GM19452 (cell line): ENCODE data around the gene USP36.
"Not testable (repeated sequence)": the region's sequence is repeated elsewhere in the genome, so short reads cannot be mapped to it uniquely, and the experiment has no call there.

Experiments
- ATAC-seq: cut with Tn5 transposase; IDR thresholded peaks from one replicate; pipeline ENCODE4 v1.9.1; 2021; ENCODE audit not compliant: unreplicated experiment

The USP36 gene

GRCh38 chr17:78840780-78841611 is at the start of gene USP36:
TSS of gene USP36 (minus strand) at chr17:78840814. CDS start at chr17:78836363, 4,451 bp downstream.
- ATAC-seq = peak; percentile 85

- ATAC-seq = not testable (repeated sequence)
Observed at GRCh38 chr17:78890096-78890495, 49.5 kb upstream of the USP36 start.

GRCh38 chr17:78889531-78889930 is 48.9 kb upstream of the USP36 start:
- ATAC-seq = no peak

GRCh38 chr17:78888941-78889518 is 48.4 kb upstream of the USP36 start:
- ATAC-seq = no peak

GRCh38 chr17:78886954-78887353 is 46.3 kb upstream of the USP36 start:
- no peak for ATAC-seq

GRCh38 chr17:78885956-78886355 is 45.3 kb upstream of the USP36 start:
- no peak for ATAC-seq

GRCh38 chr17:78884876-78885667 is 44.5 kb upstream of the USP36 start:
- ATAC-seq = no peak

- ATAC-seq = no peak
Observed at GRCh38 chr17:78884148-78884825, 43.7 kb upstream of the USP36 start.

GRCh38 chr17:78883533-78884131 is 43.0 kb upstream of the USP36 start:
- ATAC-seq = no peak

GRCh38 chr17:78883089-78883532 is 42.5 kb upstream of the USP36 start:
- ATAC-seq = no peak

GRCh38 chr17:78882540-78883088 is 42.0 kb upstream of the USP36 start:
- ATAC-seq = no peak

GRCh38 chr17:78879635-78880186 is 39.1 kb upstream of the USP36 start:
- ATAC-seq = no peak

- ATAC-seq = no peak
Observed at GRCh38 chr17:78878871-78879527, 38.4 kb upstream of the USP36 start.

GRCh38 chr17:78878261-78878660 is 37.6 kb upstream of the USP36 start:
- no peak for ATAC-seq

- ATAC-seq = not testable (repeated sequence)
Observed at GRCh38 chr17:78876954-78877517, 36.4 kb upstream of the USP36 start.

- ATAC-seq = no peak
Observed at GRCh38 chr17:78876094-78876597, 35.5 kb upstream of the USP36 start.

- ATAC-seq = no peak
Observed at GRCh38 chr17:78875363-78876093, 34.9 kb upstream of the USP36 start.
